Mucosa of gallbladder (tissue), 1 donor: ENCODE data around the gene EFTUD2. TPM values are rescaled to one million over a fixed set of nuclear protein-coding genes. Genes with fewer than 3 reads are reported as not detected.
A peak's percentile ranks its signal among the peaks of the same experiment; 100 is the strongest.
"Not testable (repeated sequence)": the region's sequence is repeated elsewhere in the genome, so short reads cannot be mapped to it uniquely, and the experiment has no call there.

ENCODE experiments used
- DNase-seq: peaks from one replicate; pipeline ENCODE4 v3.0.0-alpha.2; 2020; ENCODE audit warnings: low spot score
- total RNA-seq: library from RNA; stranded (reverse); gene quantifications from one replicate; pipeline ENCODE4 v1.2.1, GENCODE V29; 2021
- donor health status: DM: no; HTN: no; CAD: no.

EFTUD2 gene
- total RNA-seq, 1 donor from 2014 or later, result 72.8 TPM

- DNase-seq, result not testable (repeated sequence)
These were observed 90.4 kb downstream of the EFTUD2 start for GRCh38 chr17:44808656-44809388.

- no peak for DNase-seq
These were observed 91.1 kb downstream of the EFTUD2 start for GRCh38 chr17:44808156-44808555.

DNA sequence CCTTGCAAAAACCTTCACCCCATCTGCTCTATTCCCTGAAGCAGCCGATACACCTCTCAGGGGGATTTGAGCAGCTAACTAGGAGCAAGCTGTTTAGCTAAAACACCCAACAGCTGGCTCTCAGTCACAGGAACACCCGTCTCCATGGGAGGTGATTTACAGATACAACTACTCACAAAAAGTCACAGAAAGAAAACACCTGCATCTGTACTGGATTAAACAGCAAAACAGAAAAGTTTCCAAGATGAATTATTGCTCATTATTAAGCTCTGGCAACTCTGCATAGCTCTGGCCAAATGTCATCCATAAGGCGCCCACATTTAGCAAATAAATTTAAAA is 91.5 kb downstream of the EFTUD2 start:
- no peak for DNase-seq

- DNase-seq, result no peak
These were observed 92.0 kb downstream of the EFTUD2 start for GRCh38 chr17:44807093-44807816.

DNA sequence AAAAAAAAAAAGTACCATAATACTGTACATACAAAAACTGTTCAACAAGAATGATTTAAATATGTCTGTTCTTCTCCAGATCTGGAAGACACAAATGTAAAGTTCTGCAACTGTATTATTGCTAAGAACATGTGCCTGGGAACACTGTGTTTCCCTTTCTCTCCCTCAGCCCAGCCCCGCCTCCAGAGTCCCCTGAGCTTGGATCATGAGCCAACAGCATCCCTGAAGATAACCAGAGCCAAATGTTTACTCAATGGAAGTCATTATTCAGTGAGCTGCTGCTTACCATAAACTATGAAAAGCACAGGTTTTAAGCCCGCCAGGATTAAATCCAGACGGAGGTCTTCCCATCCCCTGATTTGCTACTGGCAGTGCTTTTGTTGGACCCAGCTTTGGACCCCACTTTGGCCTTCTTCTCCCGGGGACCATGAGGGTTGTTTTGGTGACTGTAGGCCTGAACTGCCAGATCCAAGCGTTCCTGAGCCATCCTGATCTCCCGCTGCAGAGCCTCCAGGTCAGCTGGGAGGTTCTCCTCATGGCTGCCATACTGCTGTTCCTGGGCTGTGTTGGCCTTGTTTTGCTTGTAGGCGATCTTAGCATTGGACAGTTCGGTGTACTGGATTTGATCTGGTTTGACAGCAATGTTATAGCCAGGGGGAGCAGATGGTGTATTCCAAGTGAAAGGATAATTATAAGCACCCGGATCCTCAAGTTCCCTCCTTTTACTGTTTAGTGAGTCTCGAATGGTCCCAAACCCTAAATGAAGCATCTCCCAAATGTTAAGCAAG is 94.7 kb downstream of the EFTUD2 start:
- DNase-seq, result peak; percentile 38

- DNase-seq, result no peak
These were observed 97.4 kb downstream of the EFTUD2 start for GRCh38 chr17:44801880-44802279.

Other genes starting within 250 kb of the EFTUD2 start
- not detected for gene MEIOC, start 243.0 kb downstream of the EFTUD2 start, total RNA-seq
- gene CCDC43, start 209.7 kb downstream of the EFTUD2 start, total RNA-seq, result 13.6 TPM
- 8.9 TPM for gene DBF4B, start 190.8 kb downstream of the EFTUD2 start, total RNA-seq
- 2.8 TPM for gene ADAM11, start 140.5 kb downstream of the EFTUD2 start, total RNA-seq
- gene GJC1, start 69.2 kb downstream of the EFTUD2 start, total RNA-seq, result 17.3 TPM
- 7.2 TPM for gene HIGD1B, start 51.6 kb downstream of the EFTUD2 start, total RNA-seq
- 0.09 TPM for gene GFAP, start 16.1 kb upstream of the EFTUD2 start, total RNA-seq
- 1.4 TPM for gene KIF18B, start 48.3 kb upstream of the EFTUD2 start, total RNA-seq
- 3.2 TPM for gene C1QL1, start 68.9 kb upstream of the EFTUD2 start, total RNA-seq
- gene DCAKD, start 152.2 kb upstream of the EFTUD2 start, total RNA-seq, result 38.3 TPM
- gene NMT1, start 161.9 kb upstream of the EFTUD2 start, total RNA-seq, result 109 TPM
- 63.6 TPM for gene PLCD3, start 233.1 kb upstream of the EFTUD2 start, total RNA-seq
- 29.8 TPM for gene ACBD4, start 236.2 kb upstream of the EFTUD2 start, total RNA-seq
- 62.5 TPM for gene HEXIM1, start 249.0 kb upstream of the EFTUD2 start, total RNA-seq